Measurements from ENCODE around the gene TEX48.

DNA sequence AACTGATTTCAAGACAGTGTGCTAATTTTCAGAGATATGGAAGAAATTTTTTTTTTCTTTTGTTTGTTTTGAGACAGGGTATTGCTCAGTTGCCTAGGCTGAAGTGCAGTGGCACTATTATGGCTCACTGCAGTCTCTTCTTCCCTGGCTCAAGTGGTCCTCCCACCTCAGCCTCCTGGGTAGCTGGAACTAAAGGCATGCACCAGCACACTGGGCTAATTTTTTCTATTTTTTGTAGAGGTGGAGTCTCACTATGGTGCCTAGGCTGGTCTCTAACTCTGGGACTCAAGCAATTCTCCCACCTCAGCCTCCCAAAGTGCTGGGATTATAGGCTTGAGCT is 9.9 kb upstream of the TEX48 start:
- TF ChIP-seq, protein P1, sequence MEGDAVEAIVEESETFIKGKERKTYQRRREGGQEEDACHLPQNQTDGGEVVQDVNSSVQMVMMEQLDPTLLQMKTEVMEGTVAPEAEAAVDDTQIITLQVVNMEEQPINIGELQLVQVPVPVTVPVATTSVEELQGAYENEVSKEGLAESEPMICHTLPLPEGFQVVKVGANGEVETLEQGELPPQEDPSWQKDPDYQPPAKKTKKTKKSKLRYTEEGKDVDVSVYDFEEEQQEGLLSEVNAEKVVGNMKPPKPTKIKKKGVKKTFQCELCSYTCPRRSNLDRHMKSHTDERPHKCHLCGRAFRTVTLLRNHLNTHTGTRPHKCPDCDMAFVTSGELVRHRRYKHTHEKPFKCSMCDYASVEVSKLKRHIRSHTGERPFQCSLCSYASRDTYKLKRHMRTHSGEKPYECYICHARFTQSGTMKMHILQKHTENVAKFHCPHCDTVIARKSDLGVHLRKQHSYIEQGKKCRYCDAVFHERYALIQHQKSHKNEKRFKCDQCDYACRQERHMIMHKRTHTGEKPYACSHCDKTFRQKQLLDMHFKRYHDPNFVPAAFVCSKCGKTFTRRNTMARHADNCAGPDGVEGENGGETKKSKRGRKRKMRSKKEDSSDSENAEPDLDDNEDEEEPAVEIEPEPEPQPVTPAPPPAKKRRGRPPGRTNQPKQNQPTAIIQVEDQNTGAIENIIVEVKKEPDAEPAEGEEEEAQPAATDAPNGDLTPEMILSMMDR (IDR thresholded peaks at IDR 0.05; ENCODE audit: borderline replicate concordance, extremely low read depth, low read length, poor library complexity, severe bottlenecking) = no peak
- no peak for TF ChIP-seq EZH2 (IDR thresholded peaks at IDR 0.05; ENCODE audit: borderline replicate concordance, low read depth, low read length, severe bottlenecking)
